MM.1S (cell line): ENCODE data around the gene EPS8L1.

ENCODE experiments used
- EZH2 ChIP-seq: fragments of 300-600 bp; sonication (generic); optimal IDR thresholded peaks from 2 replicates; pipeline ENCODE3; 2017; ENCODE audit warnings: low read depth, mild to moderate bottlenecking, antibody characterized with exemption, low read length, mixed read lengths
- EZH2phosphoT487 ChIP-seq: fragments of 300-600 bp; sonication (generic); IDR thresholded peaks from 2 replicates; pipeline ENCODE4 v1.6.1; 2018; ENCODE audit warnings: antibody characterized with exemption, low read length
- TF ChIP-seq, protein P1 (sequence below): fragments of 300-600 bp; sonication (generic); IDR thresholded peaks from 2 replicates; pipeline ENCODE4 v1.5.1; 2016; ENCODE audit warnings: antibody characterized with exemption, low read length, mixed read lengths

DNA sequence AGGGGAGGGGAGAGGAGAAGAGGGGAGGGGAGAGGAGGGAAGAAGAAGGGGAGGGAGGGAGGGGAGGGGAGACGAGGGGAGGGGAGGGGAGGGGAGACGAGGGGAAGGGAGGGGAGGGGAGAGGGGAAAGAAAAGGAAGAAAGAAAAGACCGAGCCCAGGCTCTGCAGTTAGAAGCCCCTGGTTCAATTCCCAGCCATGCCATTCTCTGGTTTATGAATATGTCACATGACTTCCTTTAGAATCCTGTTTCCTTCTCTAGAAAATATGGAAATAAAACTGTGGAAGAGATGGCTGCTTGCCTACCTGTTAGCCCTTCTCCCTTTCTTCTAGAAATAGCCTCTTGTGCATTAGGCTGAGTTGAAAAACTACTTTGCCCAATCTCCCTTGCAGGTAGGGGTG is 59.1 kb downstream of the EPS8L1 start:
- TF ChIP-seq, protein P1, sequence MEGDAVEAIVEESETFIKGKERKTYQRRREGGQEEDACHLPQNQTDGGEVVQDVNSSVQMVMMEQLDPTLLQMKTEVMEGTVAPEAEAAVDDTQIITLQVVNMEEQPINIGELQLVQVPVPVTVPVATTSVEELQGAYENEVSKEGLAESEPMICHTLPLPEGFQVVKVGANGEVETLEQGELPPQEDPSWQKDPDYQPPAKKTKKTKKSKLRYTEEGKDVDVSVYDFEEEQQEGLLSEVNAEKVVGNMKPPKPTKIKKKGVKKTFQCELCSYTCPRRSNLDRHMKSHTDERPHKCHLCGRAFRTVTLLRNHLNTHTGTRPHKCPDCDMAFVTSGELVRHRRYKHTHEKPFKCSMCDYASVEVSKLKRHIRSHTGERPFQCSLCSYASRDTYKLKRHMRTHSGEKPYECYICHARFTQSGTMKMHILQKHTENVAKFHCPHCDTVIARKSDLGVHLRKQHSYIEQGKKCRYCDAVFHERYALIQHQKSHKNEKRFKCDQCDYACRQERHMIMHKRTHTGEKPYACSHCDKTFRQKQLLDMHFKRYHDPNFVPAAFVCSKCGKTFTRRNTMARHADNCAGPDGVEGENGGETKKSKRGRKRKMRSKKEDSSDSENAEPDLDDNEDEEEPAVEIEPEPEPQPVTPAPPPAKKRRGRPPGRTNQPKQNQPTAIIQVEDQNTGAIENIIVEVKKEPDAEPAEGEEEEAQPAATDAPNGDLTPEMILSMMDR = no peak
- TF ChIP-seq EZH2phosphoT487 (no peak), EZH2 (no peak)
